Muscle layer of duodenum (tissue), 2 donors: Measurements from ENCODE around the gene FOXL1.

Experiments used
- H3K27ac ChIP-seq: one replicate; pipeline ENCODE4 v1.7.0; 2013; ENCODE audit warnings: mild to moderate bottlenecking, low read length
- H3K27me3 ChIP-seq: one replicate; pipeline ENCODE4 v1.7.0; 2013; ENCODE audit warnings: low read depth, mild to moderate bottlenecking, control low read depth, low read length
- H3K36me3 ChIP-seq, 2 donors: one replicate each; pipeline ENCODE4 v1.7.0; 2013; ENCODE audit warnings: low read length in 2 of 2, control low read depth in 1 of 2, mild to moderate bottlenecking in 1 of 2; ENCODE audit not compliant: insufficient read depth in 2 of 2, control insufficient read depth in 1 of 2
- H3K4me1 ChIP-seq, 2 donors: one replicate each; pipeline ENCODE4 v1.7.0; 2013; ENCODE audit warnings: low read length in 2 of 2, mild to moderate bottlenecking in 2 of 2, control low read depth in 1 of 2, moderate library complexity in 1 of 2; ENCODE audit not compliant: insufficient read depth in 2 of 2, control insufficient read depth in 1 of 2
- H3K4me3 ChIP-seq, 2 donors: one replicate each; pipeline ENCODE4 v1.7.0; 2013; ENCODE audit warnings: low read length in 2 of 2, low read depth in 1 of 2, mild to moderate bottlenecking in 1 of 2
- H3K9me3 ChIP-seq, 2 donors: one replicate each; pipeline ENCODE4 v1.7.0; 2013; ENCODE audit warnings: low read length in 2 of 2, control low read depth in 1 of 2, mild to moderate bottlenecking in 1 of 2; ENCODE audit not compliant: control insufficient read depth in 1 of 2
- donor health status: healthy.

FOXL1 gene

GRCh38 chr16:86550281-86550680 is 28.1 kb upstream of the FOXL1 start:
- Histone ChIP-seq H3K9me3 (no peaks in the 10 kb centered on the region), H3K4me3 (no peak overlapping the region), H3K36me3 (peaks cover 23 to 54% of the 10 kb centered on the region in 2 donors), H3K27ac (no peak overlapping the region), H3K27me3 (no peaks in the 10 kb centered on the region), H3K4me1 (peaks cover 5 to 7% of the 10 kb centered on the region in 2 donors)

GRCh38 chr16:86553356-86553755 is 25.0 kb upstream of the FOXL1 start:
- Histone ChIP-seq H3K27ac (no peak overlapping the region), H3K4me1 (peaks cover 5 to 13% of the 10 kb centered on the region in 2 donors), H3K27me3 (no peaks in the 10 kb centered on the region), H3K4me3 (no peak overlapping the region), H3K36me3 (peaks cover 13 to 27% of the 10 kb centered on the region in 2 donors), H3K9me3 (no peaks in the 10 kb centered on the region)

- H3K27ac ChIP-seq: peak overlapping the region; percentile 86
- peaks cover 5 to 13% of the 10 kb centered on the region in 2 donors for H3K4me1 ChIP-seq
- peak overlapping the region; percentile 85 to 90 for H3K4me3 ChIP-seq
- no peaks in the 10 kb centered on the region for H3K9me3 ChIP-seq
- H3K36me3 ChIP-seq: peaks cover 12 to 17% of the 10 kb centered on the region in 2 donors
- no peaks in the 10 kb centered on the region for H3K27me3 ChIP-seq
Observed at GRCh38 chr16:86554599-86554916, 23.8 kb upstream of the FOXL1 start.

DNA sequence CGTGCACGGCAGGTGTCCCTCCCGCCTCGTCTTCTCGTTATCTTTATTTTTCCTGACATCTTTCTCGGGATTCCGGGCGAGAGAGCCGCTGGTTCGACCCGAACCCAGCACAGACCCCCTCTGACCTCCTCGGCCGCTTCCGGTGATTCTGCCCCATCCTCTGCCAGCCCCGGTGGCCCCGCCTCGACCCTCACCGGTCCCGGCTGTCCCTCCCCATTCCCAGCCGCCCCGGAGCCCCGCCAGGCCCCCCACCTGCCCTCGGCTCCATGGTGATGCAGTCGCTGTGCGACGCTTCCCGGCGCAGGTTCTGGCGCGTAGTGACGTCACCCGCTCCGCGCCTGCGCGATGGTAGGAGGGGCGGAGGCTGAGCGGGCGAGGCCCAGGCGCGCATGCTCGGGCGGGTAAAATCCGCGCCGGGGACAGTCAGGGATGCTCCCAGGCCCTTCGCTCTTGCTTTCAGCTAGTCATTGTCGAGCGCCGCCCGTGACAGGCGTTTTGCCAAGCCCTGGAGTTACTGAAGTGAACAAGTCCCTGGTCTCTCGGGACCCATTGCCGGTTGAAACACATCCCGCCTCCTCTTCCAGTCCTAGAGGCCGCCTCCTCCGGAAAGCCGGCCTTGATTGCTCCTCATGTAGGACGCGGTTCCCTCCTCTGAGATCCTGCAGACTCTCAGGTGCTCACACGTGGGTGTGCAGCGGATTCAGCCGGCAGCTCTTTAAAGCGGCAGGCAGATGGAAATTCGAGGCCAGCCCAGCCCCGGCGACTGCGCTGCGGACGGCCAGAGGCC is 23.2 kb upstream of the FOXL1 start, which contains the start of gene MTHFSD:
Gene MTHFSD, minus strand, starts transcription at position 319 of the 787 bp plus-strand sequence. Its CDS starts 51 bp downstream, at position 268.
- peaks cover 10 to 11% of the 10 kb centered on the region in 2 donors for H3K36me3 ChIP-seq
- H3K27me3 ChIP-seq: no peaks in the 10 kb centered on the region
- peak within 1 kb of the TSS; percentile 86 for H3K27ac ChIP-seq
- H3K9me3 ChIP-seq: no peaks in the 10 kb centered on the region
- peaks cover 5 to 13% of the 10 kb centered on the region in 2 donors for H3K4me1 ChIP-seq
- peak within 1 kb of the TSS; percentile 85 to 90 for H3K4me3 ChIP-seq

- peaks cover 8 to 10% of the 10 kb centered on the region in 2 donors for H3K36me3 ChIP-seq
- H3K9me3 ChIP-seq: no peaks in the 10 kb centered on the region
- H3K27ac ChIP-seq: no peak overlapping the region
- H3K27me3 ChIP-seq: no peaks in the 10 kb centered on the region
- peaks cover 5 to 13% of the 10 kb centered on the region in 2 donors for H3K4me1 ChIP-seq
- H3K4me3 ChIP-seq: peak overlapping the region; percentile 85 to 90
Observed at GRCh38 chr16:86555704-86556075, 22.7 kb upstream of the FOXL1 start.

DNA sequence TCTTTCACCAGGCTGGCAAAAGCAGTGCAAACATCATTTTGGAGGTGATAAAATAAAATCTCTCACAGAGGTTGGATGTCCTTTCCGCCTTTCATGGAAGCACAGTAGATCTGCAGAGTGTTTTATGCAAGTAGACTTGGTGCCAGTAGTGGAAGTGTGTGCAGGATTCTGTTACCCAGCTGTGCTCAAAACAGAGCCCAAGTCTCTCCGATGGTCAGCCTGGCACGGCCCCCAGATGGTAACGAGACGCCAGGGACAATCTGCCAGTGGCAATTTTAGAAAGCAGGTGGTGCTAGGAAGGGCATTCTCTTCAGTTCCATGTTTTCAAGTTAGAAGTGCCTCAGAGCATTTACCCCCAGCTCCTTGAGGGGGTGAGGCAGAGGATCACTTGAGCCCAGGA is 21.8 kb upstream of the FOXL1 start:
- H3K36me3 ChIP-seq: peaks cover 2 to 7% of the 10 kb centered on the region in 2 donors
- no peaks in the 10 kb centered on the region for H3K27me3 ChIP-seq
- H3K27ac ChIP-seq: no peak overlapping the region
- no peaks in the 10 kb centered on the region for H3K9me3 ChIP-seq
- H3K4me3 ChIP-seq: no peak overlapping the region
- peaks cover 5 to 13% of the 10 kb centered on the region in 2 donors for H3K4me1 ChIP-seq

DNA sequence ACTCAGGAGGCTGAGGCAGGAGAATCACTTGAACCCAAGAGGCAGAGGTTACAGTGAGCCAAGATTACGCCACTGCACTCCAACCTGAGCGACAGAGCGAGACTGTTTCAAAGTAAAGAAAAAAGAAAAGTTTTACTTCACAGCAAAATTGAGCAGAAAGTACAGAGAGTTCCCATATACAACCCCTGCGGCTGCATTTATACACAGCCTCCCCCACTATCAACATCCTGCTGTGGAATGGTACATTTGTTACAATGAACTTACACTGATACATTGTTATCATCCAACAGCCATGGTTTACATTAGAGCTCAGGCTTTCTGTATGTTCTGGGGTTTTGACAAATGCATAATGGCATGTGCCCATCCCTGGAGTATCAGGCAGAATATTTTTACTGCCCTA is 20.8 kb upstream of the FOXL1 start:
- H3K4me1 ChIP-seq: peaks cover 5 to 13% of the 10 kb centered on the region in 2 donors
- H3K9me3 ChIP-seq: no peaks in the 10 kb centered on the region
- H3K4me3 ChIP-seq: no peak overlapping the region
- H3K36me3 ChIP-seq: no peaks in the 10 kb centered on the region
- H3K27ac ChIP-seq: no peak overlapping the region
- H3K27me3 ChIP-seq: no peaks in the 10 kb centered on the region

GRCh38 chr16:86558355-86559193 is 19.8 kb upstream of the FOXL1 start:
- H3K4me3 ChIP-seq: no peak overlapping the region
- no peak overlapping the region for H3K27ac ChIP-seq
- no peaks in the 10 kb centered on the region for H3K9me3 ChIP-seq
- no peaks in the 10 kb centered on the region for H3K36me3 ChIP-seq
- H3K4me1 ChIP-seq: peaks cover 5 to 13% of the 10 kb centered on the region in 2 donors
- no peaks in the 10 kb centered on the region for H3K27me3 ChIP-seq

GRCh38 chr16:86559802-86560305 is 18.5 kb upstream of the FOXL1 start:
- H3K36me3 ChIP-seq: no peaks in the 10 kb centered on the region
- H3K27me3 ChIP-seq: peaks cover 10% of the 10 kb centered on the region
- no peaks in the 10 kb centered on the region for H3K9me3 ChIP-seq
- H3K4me3 ChIP-seq: no peak overlapping the region
- H3K27ac ChIP-seq: no peak overlapping the region
- H3K4me1 ChIP-seq: peaks cover 0 to 12% of the 10 kb centered on the region in 2 donors

- H3K27me3 ChIP-seq: peaks cover 24% of the 10 kb centered on the region
- no peak overlapping the region for H3K4me3 ChIP-seq
- H3K36me3 ChIP-seq: no peaks in the 10 kb centered on the region
- no peak overlapping the region for H3K27ac ChIP-seq
- no peaks in the 10 kb centered on the region for H3K9me3 ChIP-seq
- peaks cover 0 to 23% of the 10 kb centered on the region in 2 donors for H3K4me1 ChIP-seq
Observed at GRCh38 chr16:86562356-86562755, 16.0 kb upstream of the FOXL1 start.
